H9 (cell line): Measurements from ENCODE around the gene WDR87. TPM values are rescaled to one million over a fixed set of nuclear protein-coding genes. Genes with fewer than 3 reads are reported as not detected.

Experiments used
- DNase-seq: peaks from one replicate; pipeline ENCODE4 v3.0.0-alpha.2; 2017
- H2AFZ ChIP-seq: one replicate; pipeline ENCODE4 v1.6.1; 2013; ENCODE audit warnings: mild to moderate bottlenecking, low read length, control low read depth, moderate library complexity
- H2AK5ac ChIP-seq: 2 replicates; pipeline ENCODE4 v1.6.1; 2013; ENCODE audit warnings: low read length, control low read depth, mixed read lengths; ENCODE audit not compliant: insufficient read length
- H2BK120ac ChIP-seq: one replicate; pipeline ENCODE4 v1.6.1; 2013; ENCODE audit warnings: low read depth, mild to moderate bottlenecking, low read length, control low read depth, inconsistent platforms; ENCODE audit not compliant: poor library complexity, severe bottlenecking
- H2BK12ac ChIP-seq: 2 replicates; pipeline ENCODE4 v1.6.1; 2013; ENCODE audit warnings: low read length, control low read depth, mixed read lengths, low read depth; ENCODE audit not compliant: insufficient read length
- H2BK15ac ChIP-seq: 2 replicates; pipeline ENCODE4 v1.6.1; 2013; ENCODE audit warnings: low read depth, low read length, control low read depth
- H2BK20ac ChIP-seq: one replicate; pipeline ENCODE4 v1.6.1; 2013; ENCODE audit warnings: low read depth, mild to moderate bottlenecking, low read length, control low read depth, inconsistent platforms; ENCODE audit not compliant: poor library complexity, severe bottlenecking
- H2BK5ac ChIP-seq: 2 replicates; pipeline ENCODE4 v1.6.1; 2013; ENCODE audit warnings: low read length, control low read depth, mixed read lengths; ENCODE audit not compliant: insufficient read length
- H3K14ac ChIP-seq: 2 replicates; pipeline ENCODE4 v1.6.1; 2013; ENCODE audit warnings: low read length, control low read depth; ENCODE audit not compliant: insufficient read depth
- H3K18ac ChIP-seq: 2 replicates; pipeline ENCODE4 v1.6.1; 2013; ENCODE audit warnings: low read depth, mild to moderate bottlenecking, mixed read lengths, low read length, control low read depth; ENCODE audit not compliant: insufficient read length
- H3K23ac ChIP-seq: 2 replicates; pipeline ENCODE4 v1.6.1; 2013; ENCODE audit warnings: low read length, control low read depth, mixed read lengths, low read depth; ENCODE audit not compliant: insufficient read length
- H3K23me2 ChIP-seq: 2 replicates; pipeline ENCODE4 v1.6.1; 2013; ENCODE audit warnings: low read depth, mild to moderate bottlenecking, mixed read lengths, low read length, control low read depth; ENCODE audit not compliant: insufficient read length, poor library complexity, severe bottlenecking
- H3K27ac ChIP-seq: 2 replicates; pipeline ENCODE4 v1.5.1; 2013; ENCODE audit warnings: low read length, control low read depth, mixed read lengths, low read depth; ENCODE audit not compliant: insufficient read length
- H3K27me3 ChIP-seq: 2 replicates; pipeline ENCODE4 v1.6.1; 2013; ENCODE audit warnings: low read length, control low read depth, inconsistent platforms; ENCODE audit not compliant: insufficient read depth
- H3K4ac ChIP-seq: 2 replicates; pipeline ENCODE4 v1.6.1; 2013; ENCODE audit warnings: low read depth, mild to moderate bottlenecking, control low read depth, inconsistent platforms, low read length, moderate library complexity
- H3K4me1 ChIP-seq: 2 replicates; pipeline ENCODE4 v1.6.1; 2013; ENCODE audit warnings: low read length, control low read depth, inconsistent platforms; ENCODE audit not compliant: insufficient read depth
- H3K4me2 ChIP-seq: 2 replicates; pipeline ENCODE4 v1.6.1; 2013; ENCODE audit warnings: low read length, control low read depth, mixed read lengths; ENCODE audit not compliant: insufficient read length, insufficient read depth
- H3K56ac ChIP-seq: 2 replicates; pipeline ENCODE4 v1.6.1; 2013; ENCODE audit warnings: low read depth, mild to moderate bottlenecking, mixed read lengths, low read length, control low read depth; ENCODE audit not compliant: insufficient read length
- H3K79me1 ChIP-seq: 2 replicates; pipeline ENCODE4 v1.6.1; 2013; ENCODE audit warnings: low read depth, mild to moderate bottlenecking, moderate library complexity, low read length, control low read depth, inconsistent platforms; ENCODE audit not compliant: insufficient read depth, poor library complexity, severe bottlenecking
- H3K79me2 ChIP-seq: 2 replicates; pipeline ENCODE4 v1.6.1; 2013; ENCODE audit warnings: low read length, control low read depth, inconsistent platforms; ENCODE audit not compliant: insufficient read depth
- H3K9ac ChIP-seq: 2 replicates; pipeline ENCODE4 v1.6.1; 2013; ENCODE audit warnings: low read length, control low read depth, mixed read lengths; ENCODE audit not compliant: insufficient read length; ENCODE audit errors: extremely low read depth
- H3K9me3 ChIP-seq: one replicate; pipeline ENCODE4 v1.6.1; 2013; ENCODE audit warnings: low read depth, low read length, inconsistent platforms; ENCODE audit not compliant: control insufficient read depth
- H3T11ph ChIP-seq: one replicate; pipeline ENCODE4 v1.6.1; 2013; ENCODE audit warnings: mild to moderate bottlenecking, low read length, control low read depth, inconsistent platforms
- H4K20me1 ChIP-seq: one replicate; pipeline ENCODE4 v1.6.1; 2013; ENCODE audit not compliant: control insufficient read depth, insufficient read length, insufficient read depth
- H4K5ac ChIP-seq: 2 replicates; pipeline ENCODE4 v1.6.1; 2013; ENCODE audit warnings: low read depth, mild to moderate bottlenecking, mixed read lengths, low read length, control low read depth; ENCODE audit not compliant: insufficient read length
- H4K8ac ChIP-seq: replicated peaks from 2 replicates; pipeline ENCODE4 v1.6.1; 2013; ENCODE audit warnings: low read length, control low read depth, mixed read lengths, low read depth; ENCODE audit not compliant: insufficient read length
- H4K91ac ChIP-seq: 2 replicates; pipeline ENCODE4 v1.6.1; 2013; ENCODE audit warnings: low read depth, mild to moderate bottlenecking, moderate library complexity, mixed read lengths, low read length, control low read depth; ENCODE audit not compliant: insufficient read length
- H3K27ac Mint-ChIP-seq, 3 experiments: 2 replicates in 2 of 3; 3 replicates in 1 of 3; pipeline ENCODE4 v1.8.0; 2020 to 2021; ENCODE audit warnings: mixed read lengths in 3 of 3, mild to moderate bottlenecking in 1 of 3, moderate library complexity in 1 of 3
- H3K27me3 Mint-ChIP-seq: 2 replicates; pipeline ENCODE4 v1.8.0; 2021; ENCODE audit warnings: low read depth, mild to moderate bottlenecking, moderate library complexity, mixed read lengths
- H3K36me3 Mint-ChIP-seq, 3 experiments: 2 replicates in 2 of 3; 3 replicates in 1 of 3; pipeline ENCODE4 v1.8.0; 2020 to 2021; ENCODE audit warnings: low read depth in 3 of 3, mixed read lengths in 3 of 3; ENCODE audit not compliant: insufficient read depth in 1 of 3
- H3K4me1 Mint-ChIP-seq, 2 experiments: 2 replicates each; pipeline ENCODE4 v1.8.0; 2020; ENCODE audit warnings: mixed read lengths in 2 of 2
- H3K4me3 Mint-ChIP-seq, 2 experiments: 2 replicates in 1 of 2; 3 replicates in 1 of 2; pipeline ENCODE4 v1.8.0; 2020 to 2021; ENCODE audit warnings: mild to moderate bottlenecking in 2 of 2, mixed read lengths in 2 of 2, moderate library complexity in 1 of 2
- H3K9me3 Mint-ChIP-seq, 2 experiments: 2 replicates in 1 of 2; 3 replicates in 1 of 2; pipeline ENCODE4 v1.8.0; 2020; ENCODE audit warnings: mild to moderate bottlenecking in 2 of 2, mixed read lengths in 2 of 2, moderate library complexity in 1 of 2
- WGBS: extraction: QIAGEN DNeasy Blood & Tissue Kit; methylation state at CpG from one replicate; pipeline ENCODE4 v1.1.7; 2013; ENCODE audit warnings: missing lambda C conversion rate, low lambda C conversion rate, mixed read lengths; ENCODE audit not compliant: insufficient read length; ENCODE audit errors: extremely low coverage; 5-methylcytosine and 5-hydroxymethylcytosine counted together
- total RNA-seq: library from RNA; stranded (reverse); gene quantifications from 2 replicates; pipeline ENCODE4 v1.2.1, GENCODE V29; 2021
- TF ChIP-seq, protein P1 (sequence below): fragments of 200-600 bp; sonication (generic); conservative IDR thresholded peaks from 3 replicates; pipeline ENCODE4 v1.8.0; 2021; ENCODE audit warnings: antibody characterized with exemption, mild to moderate bottlenecking

Gene WDR87
- total RNA-seq, 1 experiment from 2014 or later = not detected

- WGBS = 100% methylated on average over 1 of the region's 1 CpG
- peaks cover 0 to 2% (median 0%) of the 10 kb centered on the region in 3 experiments; a peak in 2 of 7 replicates for H3K36me3 Mint-ChIP-seq
Measured at GRCh38 chr19:37886571-37886970, 19.8 kb downstream of the WDR87 start.

More at GRCh38 chr19:37886571-37886970, 19.8 kb downstream of the WDR87 start:
- no peak overlapping the region for H4K91ac ChIP-seq
- TF ChIP-seq, protein P1, sequence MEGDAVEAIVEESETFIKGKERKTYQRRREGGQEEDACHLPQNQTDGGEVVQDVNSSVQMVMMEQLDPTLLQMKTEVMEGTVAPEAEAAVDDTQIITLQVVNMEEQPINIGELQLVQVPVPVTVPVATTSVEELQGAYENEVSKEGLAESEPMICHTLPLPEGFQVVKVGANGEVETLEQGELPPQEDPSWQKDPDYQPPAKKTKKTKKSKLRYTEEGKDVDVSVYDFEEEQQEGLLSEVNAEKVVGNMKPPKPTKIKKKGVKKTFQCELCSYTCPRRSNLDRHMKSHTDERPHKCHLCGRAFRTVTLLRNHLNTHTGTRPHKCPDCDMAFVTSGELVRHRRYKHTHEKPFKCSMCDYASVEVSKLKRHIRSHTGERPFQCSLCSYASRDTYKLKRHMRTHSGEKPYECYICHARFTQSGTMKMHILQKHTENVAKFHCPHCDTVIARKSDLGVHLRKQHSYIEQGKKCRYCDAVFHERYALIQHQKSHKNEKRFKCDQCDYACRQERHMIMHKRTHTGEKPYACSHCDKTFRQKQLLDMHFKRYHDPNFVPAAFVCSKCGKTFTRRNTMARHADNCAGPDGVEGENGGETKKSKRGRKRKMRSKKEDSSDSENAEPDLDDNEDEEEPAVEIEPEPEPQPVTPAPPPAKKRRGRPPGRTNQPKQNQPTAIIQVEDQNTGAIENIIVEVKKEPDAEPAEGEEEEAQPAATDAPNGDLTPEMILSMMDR = no peak
- Mint-ChIP-seq H3K27ac (no peak overlapping the region), H3K27me3 (peaks cover 4% of the 10 kb centered on the region), H3K4me3 (no peak overlapping the region), H3K9me3 (peaks cover 19 to 27% of the 10 kb centered on the region in 2 experiments), H3K4me1 (no peaks in the 10 kb centered on the region)
- no peaks in the 10 kb centered on the region for H3K79me1 ChIP-seq
- no peaks in the 10 kb centered on the region for H4K20me1 ChIP-seq
- H4K5ac ChIP-seq = no peak overlapping the region
- no peak overlapping the region for H2BK15ac ChIP-seq
- no peaks in the 10 kb centered on the region for H3K27me3 ChIP-seq
- no peaks in the 10 kb centered on the region for H3K79me2 ChIP-seq
- no peaks in the 10 kb centered on the region for H3K4me1 ChIP-seq
- no peak overlapping the region for H3K18ac ChIP-seq
- no peak overlapping the region for H2BK20ac ChIP-seq
- H3K14ac ChIP-seq = no peak overlapping the region
- H3K4ac ChIP-seq = no peak overlapping the region
- no peak overlapping the region for H3K23ac ChIP-seq
- no peak overlapping the region for H2AK5ac ChIP-seq
- H4K8ac ChIP-seq = no peak overlapping the region
- no peak overlapping the region for H3K27ac ChIP-seq
- H2BK5ac ChIP-seq = no peak overlapping the region
- H3K9me3 ChIP-seq = no peaks in the 10 kb centered on the region
- H2AFZ ChIP-seq = no peak overlapping the region
- no peak for DNase-seq
- no peak overlapping the region for H3T11ph ChIP-seq
- H3K4me2 ChIP-seq = no peak overlapping the region
- H3K56ac ChIP-seq = no peak overlapping the region
- no peak overlapping the region for H2BK12ac ChIP-seq
- no peak overlapping the region for H2BK120ac ChIP-seq
- no peaks in the 10 kb centered on the region for H3K23me2 ChIP-seq
- no peak overlapping the region for H3K9ac ChIP-seq
